ENCODE data around the gene TADA2B.

GRCh38 chr4:7017446-7018048 lies 25.6 kb upstream of the TADA2B start:
- no peak for TF ChIP-seq CTCF (conservative IDR thresholded peaks at IDR 0.05; ENCODE audit: low read length)
- TF ChIP-seq EZH2phosphoT487 (IDR thresholded peaks at IDR 0.05; ENCODE audit: borderline replicate concordance): no peak

Measured in Loucy (cell line).